ENCODE data around the gene PRSS8.

PRSS8 gene

GRCh38 chr16:31099860-31100638, 35.5 kb downstream of the PRSS8 start:
- FAIRE-seq: no peak

GRCh38 chr16:31094424-31095120, 41.0 kb downstream of the PRSS8 start, which contains the start of gene VKORC1:
TSS of gene VKORC1 (minus strand) at chr16:31094797. CDS start at chr16:31094729, 68 bp downstream.
- no peak for FAIRE-seq

DNA sequence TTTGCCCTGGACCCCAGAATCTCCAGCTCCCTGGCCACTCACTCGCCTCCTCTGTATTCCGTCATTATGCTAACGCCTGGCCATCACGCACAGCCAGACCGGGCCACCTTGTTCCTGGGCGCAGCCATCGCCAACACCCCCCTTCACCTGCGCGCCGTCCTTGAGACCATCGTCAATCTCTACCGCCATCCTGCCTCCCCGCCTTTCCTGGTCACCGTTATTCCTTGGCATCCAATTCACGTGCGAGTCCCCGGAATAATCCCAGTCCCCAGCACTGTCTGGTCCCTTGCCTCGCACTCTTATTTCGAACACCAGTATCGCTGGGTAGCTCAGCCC, 41.5 kb downstream of the PRSS8 start:
- no peak for FAIRE-seq

DNA sequence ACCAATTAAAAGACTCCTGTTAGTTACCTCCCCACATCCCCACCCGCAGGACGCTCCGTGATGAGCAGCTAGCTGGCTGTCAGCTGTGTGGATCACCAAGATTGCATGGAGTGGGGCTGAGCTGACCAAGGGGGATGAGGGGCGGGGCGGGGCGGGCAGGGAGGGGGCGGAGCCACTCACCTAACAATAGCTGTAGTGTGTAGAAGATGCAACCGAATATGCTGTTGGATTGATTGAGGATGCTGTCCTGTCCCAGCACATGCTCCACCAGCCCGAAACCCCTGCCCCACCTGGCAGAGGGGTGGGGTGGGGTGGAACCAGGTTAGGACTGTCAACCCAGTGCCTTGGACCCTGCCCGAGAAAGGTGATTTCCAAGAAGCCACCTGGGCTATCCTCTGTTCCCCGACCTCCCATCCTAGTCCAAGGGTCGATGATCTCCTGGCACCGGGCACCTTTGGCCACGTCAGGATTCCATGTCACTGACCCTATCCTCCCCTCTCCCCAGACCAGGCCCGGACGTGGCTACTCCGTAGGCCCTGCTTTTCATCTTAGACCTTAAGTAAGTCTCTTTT, 42.3 kb downstream of the PRSS8 start:
- FAIRE-seq: no peak

- no peak for FAIRE-seq
Measured at GRCh38 chr16:31092330-31092729, 43.2 kb downstream of the PRSS8 start.

- FAIRE-seq: no peak
Measured at GRCh38 chr16:31090540-31090939, 45.0 kb downstream of the PRSS8 start.

DNA sequence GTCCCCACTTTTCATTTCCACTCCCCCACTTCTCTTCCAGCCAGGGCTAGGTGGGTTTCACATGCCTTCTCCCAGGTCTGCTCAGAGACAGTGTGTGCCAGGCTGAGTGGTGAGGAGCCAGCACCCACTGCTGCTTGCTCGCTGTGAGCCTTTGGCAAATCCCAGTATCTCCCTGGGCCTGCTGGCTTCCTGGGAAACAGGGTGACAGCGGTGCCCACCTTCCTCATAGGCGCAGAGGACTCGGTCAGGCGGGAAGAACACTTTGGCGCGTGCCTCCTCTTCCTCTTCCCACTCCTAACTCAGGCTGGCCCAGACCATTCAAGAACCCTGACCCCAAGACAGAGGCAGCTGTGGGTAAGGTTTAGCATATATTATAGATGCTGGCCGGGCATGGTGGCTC, 46.3 kb downstream of the PRSS8 start:
- FAIRE-seq: no peak

GRCh38 chr16:31088459-31089183, 46.9 kb downstream of the PRSS8 start, which contains the start of gene PRSS53:
TSS of gene PRSS53 (minus strand) at chr16:31088943. CDS start at chr16:31088809, 134 bp downstream.
- no peak for FAIRE-seq

DNA sequence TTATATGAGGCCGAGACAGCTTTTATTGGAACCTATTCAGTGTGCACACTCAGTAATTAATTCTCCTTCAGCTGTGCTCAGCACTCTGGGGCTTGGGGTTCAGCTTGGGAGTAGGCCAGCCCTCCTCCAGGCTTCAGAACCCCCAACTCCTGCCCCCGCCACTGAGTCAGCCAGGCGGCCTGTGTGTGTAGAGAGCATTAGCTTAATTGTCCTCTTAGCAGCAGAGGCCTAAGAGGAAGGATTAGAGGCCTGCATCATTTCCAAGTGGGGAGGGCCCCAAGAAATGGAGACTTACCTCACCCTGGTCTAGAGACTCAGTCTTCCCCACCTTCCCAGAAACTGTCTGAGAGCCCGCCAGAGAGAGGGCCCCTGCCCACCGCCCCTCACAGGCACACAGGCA, 47.6 kb downstream of the PRSS8 start:
- FAIRE-seq: no peak

GRCh38 chr16:31087481-31087880, 48.0 kb downstream of the PRSS8 start:
- no peak for FAIRE-seq

- FAIRE-seq: no peak
Measured at GRCh38 chr16:31086629-31086906, 49.0 kb downstream of the PRSS8 start.

- FAIRE-seq: no peak
Measured at GRCh38 chr16:31085873-31086628, 49.5 kb downstream of the PRSS8 start.

DNA sequence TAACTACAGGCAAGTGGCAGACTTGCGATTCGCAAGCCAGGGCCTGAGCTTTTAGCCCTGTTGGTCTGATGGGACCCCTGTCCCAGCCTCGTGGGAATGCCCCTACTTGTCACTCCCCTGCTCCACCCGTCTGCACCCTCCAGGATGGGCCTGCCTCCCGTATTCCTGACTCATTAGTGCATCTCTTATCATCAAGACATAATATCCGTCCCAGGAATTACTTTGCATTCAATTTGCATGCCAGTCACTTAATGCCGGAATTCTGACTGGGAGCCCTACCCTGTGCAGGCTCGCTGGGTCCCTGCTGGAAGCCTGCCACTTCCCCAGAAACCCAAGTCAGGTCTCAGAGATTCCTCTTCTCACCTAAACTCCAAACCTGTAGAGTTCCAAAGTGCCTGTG, 50.1 kb downstream of the PRSS8 start:
- FAIRE-seq: no peak

GRCh38 chr16:31084584-31085302, 50.8 kb downstream of the PRSS8 start:
- no peak for FAIRE-seq

DNA sequence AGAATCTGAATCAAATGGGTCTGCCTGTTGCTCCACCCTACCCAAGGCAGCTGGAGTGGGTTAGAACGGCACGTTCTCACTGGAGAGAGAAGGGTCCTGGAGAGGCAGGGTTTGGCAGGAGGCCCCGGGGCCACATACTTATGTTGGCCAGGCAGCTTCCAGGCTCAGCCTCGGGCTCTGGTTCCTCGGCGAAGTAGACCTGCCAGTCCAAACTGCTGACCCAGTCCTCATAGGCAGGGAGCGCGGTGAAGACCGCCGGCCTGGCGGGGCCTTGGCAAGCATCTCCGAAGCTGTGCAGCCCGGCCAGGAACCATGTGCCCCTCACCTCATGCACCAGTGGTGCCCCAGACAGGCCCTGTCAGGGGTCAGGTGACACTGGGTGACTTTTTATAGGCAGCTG, 51.5 kb downstream of the PRSS8 start:
- no peak for FAIRE-seq

DNA sequence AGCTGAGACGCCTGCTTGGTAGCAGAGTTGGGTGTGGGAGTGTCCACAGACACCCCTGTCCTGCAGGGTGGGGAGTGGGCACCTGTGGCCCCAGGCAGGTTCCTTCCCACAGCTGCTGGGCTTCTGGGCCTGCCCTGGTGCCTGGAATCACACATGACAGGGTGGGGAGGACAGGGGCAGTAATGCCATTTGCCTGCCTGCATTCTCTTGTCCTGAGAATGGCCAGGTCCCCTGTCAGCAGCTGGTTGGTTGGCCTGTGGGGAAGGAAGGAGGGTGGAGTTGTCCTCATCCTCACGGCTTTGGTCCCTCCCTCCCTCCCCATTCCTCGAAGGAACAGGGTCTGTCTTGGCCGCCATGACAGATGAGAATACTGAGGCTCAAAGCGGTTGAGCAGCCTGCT, 52.0 kb downstream of the PRSS8 start:
- no peak for FAIRE-seq

- FAIRE-seq: no peak
Measured at GRCh38 chr16:31083081-31083480, 52.4 kb downstream of the PRSS8 start.

GRCh38 chr16:31082368-31083045, 53.0 kb downstream of the PRSS8 start:
- FAIRE-seq: no peak

All from islet of Langerhans (tissue), 1 donor.